ENCODE results near the gene PPP1R13L. TPM values are rescaled to one million over a fixed set of nuclear protein-coding genes. Genes with fewer than 3 reads are reported as not detected.

The PPP1R13L gene
- total RNA-seq, 4 donors from 2014 or later, result 195 to 597 (median 280) TPM

- no peak overlapping the region for H3K27ac ChIP-seq
- no peak for TF ChIP-seq EP300 (IDR thresholded peaks at IDR 0.05)
- TF ChIP-seq POLR2A (IDR thresholded peaks at IDR 0.05), result no peak
- TF ChIP-seq POLR2AphosphoS5 (IDR thresholded peaks at IDR 0.05), result no peak
- no peak for TF ChIP-seq CTCF (IDR thresholded peaks at IDR 0.05)
- H3K4me3 ChIP-seq, result no peak overlapping the region
- no peak for DNase-seq (ENCODE audit: low spot score in 2 of 2)
- no peaks in the 10 kb centered on the region for H3K4me1 ChIP-seq
- no peaks in the 10 kb centered on the region for H3K9me3 ChIP-seq
- H3K36me3 ChIP-seq, result peaks cover 77% of the 10 kb centered on the region
- WGBS, result 86% methylated on average over 16 of the region's 20 CpGs
- peaks cover 4% of the 10 kb centered on the region for H3K27me3 ChIP-seq
These were observed 52.4 kb downstream of the PPP1R13L start for GRCh38 chr19:45352471-45352870.

- WGBS, result 88% methylated on average over 10 of the region's 15 CpGs
- H3K27me3 ChIP-seq, result peaks cover 8% of the 10 kb centered on the region
- no peaks in the 10 kb centered on the region for H3K4me1 ChIP-seq
- H3K36me3 ChIP-seq, result peaks cover 76% of the 10 kb centered on the region
- no peak overlapping the region for H3K27ac ChIP-seq
- H3K9me3 ChIP-seq, result no peaks in the 10 kb centered on the region
- no peak for TF ChIP-seq CTCF (IDR thresholded peaks at IDR 0.05)
- TF ChIP-seq EP300 (IDR thresholded peaks at IDR 0.05), result no peak
- no peak for TF ChIP-seq POLR2AphosphoS5 (IDR thresholded peaks at IDR 0.05)
- no peak for TF ChIP-seq POLR2A (IDR thresholded peaks at IDR 0.05)
- no peak for DNase-seq (ENCODE audit: low spot score in 2 of 2)
- no peak overlapping the region for H3K4me3 ChIP-seq
These were observed 52.8 kb downstream of the PPP1R13L start for GRCh38 chr19:45352062-45352461.

GRCh38 chr19:45351401-45351952 lies 53.4 kb downstream of the PPP1R13L start:
- Histone ChIP-seq H3K27ac (no peak overlapping the region), H3K4me3 (no peak overlapping the region), H3K27me3 (peaks cover 13% of the 10 kb centered on the region), H3K36me3 (peaks cover 73% of the 10 kb centered on the region), H3K4me1 (no peaks in the 10 kb centered on the region), H3K9me3 (no peaks in the 10 kb centered on the region)
- no peak for DNase-seq (ENCODE audit: low spot score in 2 of 2)
- 75% methylated on average over 8 of the region's 13 CpGs for WGBS
- no peak for TF ChIP-seq EP300 (IDR thresholded peaks at IDR 0.05)
- no peak for TF ChIP-seq POLR2A (IDR thresholded peaks at IDR 0.05)
- TF ChIP-seq POLR2AphosphoS5 (IDR thresholded peaks at IDR 0.05), result no peak
- no peak for TF ChIP-seq CTCF (IDR thresholded peaks at IDR 0.05)

GRCh38 chr19:45350477-45351058 lies 54.3 kb downstream of the PPP1R13L start:
- H3K4me3 ChIP-seq, result no peak overlapping the region
- TF ChIP-seq EP300 (IDR thresholded peaks at IDR 0.05), result no peak
- no peak for TF ChIP-seq CTCF (IDR thresholded peaks at IDR 0.05)
- no peak for TF ChIP-seq POLR2AphosphoS5 (IDR thresholded peaks at IDR 0.05)
- TF ChIP-seq POLR2A (IDR thresholded peaks at IDR 0.05), result no peak
- H3K36me3 ChIP-seq, result peaks cover 67% of the 10 kb centered on the region
- DNase-seq (ENCODE audit: low spot score in 2 of 2), result no peak
- WGBS, result 87% methylated on average over 4 of the region's 17 CpGs
- H3K27me3 ChIP-seq, result peaks cover 20% of the 10 kb centered on the region
- H3K4me1 ChIP-seq, result peaks cover 7% of the 10 kb centered on the region
- H3K27ac ChIP-seq, result no peak overlapping the region
- H3K9me3 ChIP-seq, result no peaks in the 10 kb centered on the region

- no peak for DNase-seq (ENCODE audit: low spot score in 2 of 2)
- WGBS, result 84% methylated on average over 12 of the region's 17 CpGs
- peaks cover 25% of the 10 kb centered on the region for H3K27me3 ChIP-seq
- H3K36me3 ChIP-seq, result peaks cover 67% of the 10 kb centered on the region
- H3K9me3 ChIP-seq, result no peaks in the 10 kb centered on the region
- TF ChIP-seq POLR2A (IDR thresholded peaks at IDR 0.05) (no peak), CTCF (IDR thresholded peaks at IDR 0.05) (no peak), POLR2AphosphoS5 (IDR thresholded peaks at IDR 0.05) (no peak)
- H3K27ac ChIP-seq, result no peak overlapping the region
- peaks cover 13% of the 10 kb centered on the region for H3K4me1 ChIP-seq
- H3K4me3 ChIP-seq, result no peak overlapping the region
These were observed 55.4 kb downstream of the PPP1R13L start for GRCh38 chr19:45349430-45349941.

Measured in suprapubic skin (tissue), 4 donors.